GM18520 (cell line): ENCODE results near the gene TGFBR1.
A peak's percentile ranks its signal among the peaks of the same experiment; 100 is the strongest.

ENCODE experiments used
- ATAC-seq: cut with Tn5 transposase; IDR thresholded peaks from one replicate; pipeline ENCODE4 v1.9.1; 2021; ENCODE audit not compliant: unreplicated experiment

The TGFBR1 gene

DNA sequence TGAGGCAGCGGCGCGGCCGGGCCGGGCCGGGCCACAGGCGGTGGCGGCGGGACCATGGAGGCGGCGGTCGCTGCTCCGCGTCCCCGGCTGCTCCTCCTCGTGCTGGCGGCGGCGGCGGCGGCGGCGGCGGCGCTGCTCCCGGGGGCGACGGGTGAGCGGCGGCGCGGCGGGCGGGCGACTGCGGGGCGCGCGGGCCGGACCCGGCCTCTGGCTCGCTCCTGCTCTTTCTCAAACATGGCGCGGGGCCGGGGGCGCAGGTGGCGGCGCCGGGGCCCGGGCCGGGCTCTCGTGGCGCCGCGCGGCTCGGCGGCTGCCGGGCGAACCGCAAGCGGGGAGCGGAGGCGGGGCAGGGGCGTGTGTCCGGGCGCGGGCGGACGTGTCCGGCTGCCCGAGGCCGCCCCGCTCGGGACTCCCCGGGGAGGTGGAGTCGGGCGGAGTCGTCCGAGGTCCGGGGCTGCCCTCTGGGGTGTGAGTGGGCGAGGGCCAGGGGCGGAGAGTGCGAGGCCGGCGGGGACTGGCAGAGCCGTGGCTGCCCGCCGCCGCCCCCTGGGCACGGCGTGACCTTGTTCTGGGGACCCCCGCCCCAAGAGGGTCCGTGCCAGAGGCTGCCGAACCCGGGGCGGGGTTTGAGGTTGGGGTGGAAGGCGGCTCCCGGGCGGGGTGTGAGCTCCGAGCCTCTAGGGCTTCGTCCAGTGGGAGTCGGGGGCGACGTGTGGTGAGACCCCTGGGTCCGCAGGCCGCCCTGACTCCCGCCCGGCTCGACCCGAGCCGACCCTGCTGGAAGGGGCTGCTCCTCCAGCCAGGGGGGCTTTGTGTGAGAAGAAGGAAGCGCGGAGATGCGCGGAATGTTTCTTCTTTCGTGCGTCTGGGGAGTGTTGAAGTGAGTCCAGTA, 485 bp downstream of the TGFBR1 start:
- ATAC-seq: peak; percentile 39

DNA sequence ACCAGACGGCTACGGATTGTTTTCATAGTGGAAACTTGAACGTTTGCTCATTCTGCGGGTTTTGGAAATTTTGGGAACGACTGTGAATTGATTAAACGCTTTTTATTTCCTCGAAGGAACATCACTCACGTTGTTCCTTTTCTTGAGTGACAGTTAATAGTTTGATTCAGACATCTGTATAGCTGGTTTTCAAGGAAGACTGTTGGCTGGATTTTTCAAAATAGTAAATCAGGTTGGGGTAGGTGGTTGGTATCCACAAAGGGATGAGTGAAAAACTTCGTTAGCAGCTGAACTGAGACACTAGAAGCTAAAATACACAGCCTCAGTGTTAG, 1.1 kb downstream of the TGFBR1 start:
- ATAC-seq: no peak

DNA sequence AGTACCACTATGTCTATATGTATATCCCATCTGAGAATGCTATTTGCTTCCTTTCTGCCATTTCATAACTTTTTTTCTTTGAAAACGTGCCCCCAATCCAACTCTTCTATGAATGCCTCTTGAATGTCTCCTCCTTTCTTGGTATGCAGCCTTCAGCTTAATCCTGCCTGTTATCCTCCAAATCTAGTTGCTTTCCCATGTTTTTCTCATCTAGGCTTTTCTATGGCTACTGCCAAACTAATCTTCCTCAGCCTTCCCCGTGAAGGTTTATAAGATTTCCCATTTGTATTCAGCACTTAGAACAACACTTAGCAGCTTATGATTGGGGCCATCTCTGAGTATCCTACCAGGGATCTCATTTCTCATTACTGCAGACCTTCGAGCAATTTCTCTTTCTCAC, 2.5 kb downstream of the TGFBR1 start:
- no peak for ATAC-seq

DNA sequence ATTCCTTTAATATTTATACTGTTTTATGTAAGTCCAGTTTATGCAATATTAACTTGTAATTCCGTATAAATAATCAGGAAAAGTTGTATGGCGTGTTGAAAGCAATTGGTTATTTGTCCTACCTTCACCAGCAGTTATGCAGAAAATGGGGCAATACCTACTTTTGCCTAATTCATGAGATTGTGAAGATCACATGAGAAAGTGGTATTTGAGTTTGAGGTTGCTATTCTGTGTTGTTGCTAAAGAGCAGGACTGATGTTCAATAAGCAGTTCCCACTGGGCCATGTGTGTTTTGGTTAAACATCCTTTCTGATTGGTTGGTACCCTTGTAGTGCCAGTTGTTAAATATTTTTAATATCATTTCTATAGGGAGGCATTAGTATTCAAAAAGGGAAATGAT, 3.2 kb downstream of the TGFBR1 start:
- ATAC-seq: no peak

DNA sequence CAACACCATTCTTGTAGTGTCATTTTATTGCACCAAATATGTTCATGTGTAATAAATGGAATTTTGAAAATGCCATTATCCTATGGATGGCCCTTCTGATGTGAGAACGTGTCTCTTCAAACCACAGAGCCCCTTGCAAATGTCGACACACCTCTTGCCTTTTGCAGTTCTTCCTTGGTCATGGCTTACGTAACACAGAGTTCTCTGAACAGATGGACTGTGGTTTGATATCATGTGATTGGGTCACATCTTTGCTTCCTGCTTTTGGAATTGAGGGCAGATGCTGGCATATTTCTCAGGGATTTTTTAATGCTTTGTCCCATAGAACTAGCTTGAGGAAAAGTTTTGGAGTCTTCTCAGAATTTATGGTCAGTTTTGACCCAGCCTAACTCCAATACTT, 4.6 kb downstream of the TGFBR1 start:
- no peak for ATAC-seq

DNA sequence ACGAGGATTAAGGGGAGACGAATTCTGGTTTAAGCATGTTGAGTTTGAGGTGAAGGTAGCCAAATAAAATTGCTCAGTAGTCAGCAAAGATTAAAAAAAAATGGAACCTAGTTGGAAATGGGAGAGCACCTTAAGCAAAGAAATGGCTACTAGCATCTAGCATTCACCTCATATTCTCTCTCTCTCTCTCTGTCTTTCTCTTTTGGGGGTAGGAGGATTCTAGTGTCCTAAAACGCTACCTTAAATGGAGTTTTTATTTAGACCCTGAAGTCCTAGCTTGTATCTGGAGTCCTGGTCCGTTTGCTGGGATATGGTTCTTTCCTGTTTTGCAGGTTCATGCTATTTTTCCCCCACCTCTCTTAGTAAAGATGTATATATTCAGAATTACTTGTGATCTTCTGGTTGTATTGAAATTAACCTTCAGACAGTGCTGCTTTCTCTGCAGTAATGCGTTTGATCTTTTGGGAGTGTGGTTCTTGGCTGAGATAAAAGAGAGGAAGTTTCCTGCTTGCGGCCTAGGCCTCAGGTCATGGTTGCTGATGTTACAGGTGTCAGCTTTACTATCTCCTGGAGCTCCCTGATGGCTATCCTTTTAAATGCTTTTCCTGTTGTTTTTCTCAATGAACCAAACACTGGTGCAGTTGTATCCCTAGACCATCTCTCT, 8.0 kb downstream of the TGFBR1 start:
- no peak for ATAC-seq

DNA sequence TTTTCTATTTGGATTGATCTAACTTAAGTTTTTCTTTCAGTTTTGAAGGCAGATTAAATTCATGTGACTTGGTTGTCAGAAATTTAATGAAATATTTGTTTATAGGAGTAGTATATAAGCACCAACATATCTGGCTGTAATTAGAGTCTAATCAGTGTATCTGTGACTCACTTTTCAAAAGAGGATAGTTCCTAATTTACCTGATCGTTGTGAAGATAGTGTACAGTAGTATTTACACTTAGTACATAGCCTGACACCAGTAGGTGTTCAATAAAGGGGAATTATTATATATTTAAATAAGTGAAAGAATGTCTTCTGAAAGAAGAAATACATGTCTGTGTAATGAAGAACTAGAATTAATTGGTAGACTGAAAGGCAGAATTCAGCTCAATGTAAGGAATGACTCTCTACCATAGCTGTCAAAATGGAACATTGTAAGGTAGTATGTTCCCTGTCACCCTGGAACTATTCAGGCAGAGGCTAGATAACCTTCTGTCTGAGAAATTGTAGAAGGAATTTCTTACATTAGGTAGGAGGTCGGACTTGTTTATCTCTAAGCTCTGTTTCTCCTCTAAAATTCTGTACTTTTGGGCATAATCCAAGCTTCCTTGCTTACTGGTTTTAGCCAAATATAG, 8.6 kb downstream of the TGFBR1 start:
- ATAC-seq: no peak

DNA sequence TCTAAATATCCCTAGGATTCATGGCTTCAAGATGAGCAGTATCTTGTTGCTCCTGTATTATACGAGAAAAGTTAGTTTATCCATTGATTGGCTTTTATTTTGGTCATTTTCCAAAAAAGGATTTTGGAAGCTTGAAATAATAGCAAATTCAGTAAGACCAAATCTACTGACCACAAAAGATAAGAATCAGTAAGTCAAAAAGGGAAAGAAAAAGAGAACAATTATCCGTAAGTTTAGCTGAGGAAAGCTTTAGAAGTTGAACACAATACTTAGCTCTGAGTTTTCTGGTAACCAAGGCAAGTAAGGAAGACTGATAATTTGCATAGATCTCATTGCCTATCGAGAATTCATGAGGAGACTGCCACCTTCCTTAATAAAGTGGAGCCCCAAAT, 9.1 kb downstream of the TGFBR1 start:
- no peak for ATAC-seq

DNA sequence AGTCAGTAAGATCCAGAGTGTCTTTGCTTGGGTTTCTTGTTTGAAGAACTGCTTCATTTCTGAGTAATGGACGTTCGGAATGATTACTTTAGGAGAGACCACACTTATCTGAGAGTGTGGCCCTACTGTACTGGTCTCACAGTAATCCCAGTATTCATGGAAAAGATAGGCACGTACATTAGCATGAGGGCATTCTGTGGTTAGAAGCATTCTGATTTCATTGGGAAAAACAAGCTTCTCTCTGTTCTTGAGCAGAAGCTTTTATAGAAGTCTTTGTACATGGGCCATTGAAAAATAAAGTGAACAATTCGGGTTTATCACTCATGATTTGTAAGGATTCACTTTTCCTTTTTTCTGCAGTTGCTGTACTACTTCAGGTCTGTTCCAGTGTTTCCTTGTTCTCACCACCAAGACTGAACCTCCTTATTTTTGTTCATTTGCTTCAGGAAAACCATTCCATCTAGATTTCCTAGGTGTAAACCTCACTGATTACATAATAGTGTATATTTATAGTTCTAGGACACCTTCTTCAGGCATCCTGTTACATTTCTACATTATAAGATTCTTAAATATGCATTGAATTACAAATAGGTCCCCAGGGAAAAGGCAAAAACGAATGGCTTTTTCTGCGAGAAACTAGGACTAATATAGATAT, 10.1 kb downstream of the TGFBR1 start:
- ATAC-seq: no peak

DNA sequence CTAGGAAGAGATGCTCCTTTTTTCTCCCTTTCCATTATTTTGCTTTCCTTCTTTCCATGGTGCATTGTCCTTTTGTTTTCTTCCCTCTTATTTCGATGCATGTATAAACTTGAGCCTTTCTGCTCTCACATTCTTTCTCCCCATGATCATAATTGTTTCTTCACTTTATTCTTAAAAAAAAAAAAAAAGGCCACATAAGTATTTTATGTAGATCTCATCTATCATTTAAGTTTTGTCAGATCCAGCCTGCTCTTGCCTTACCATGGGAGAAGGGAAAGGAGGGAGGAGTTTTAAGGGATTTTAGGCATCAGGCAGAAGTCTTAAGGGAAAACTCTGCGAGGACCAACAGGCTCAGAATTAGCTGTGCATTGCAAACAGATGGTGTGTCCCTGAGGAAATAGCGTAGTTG, 11.1 kb downstream of the TGFBR1 start:
- ATAC-seq: no peak

DNA sequence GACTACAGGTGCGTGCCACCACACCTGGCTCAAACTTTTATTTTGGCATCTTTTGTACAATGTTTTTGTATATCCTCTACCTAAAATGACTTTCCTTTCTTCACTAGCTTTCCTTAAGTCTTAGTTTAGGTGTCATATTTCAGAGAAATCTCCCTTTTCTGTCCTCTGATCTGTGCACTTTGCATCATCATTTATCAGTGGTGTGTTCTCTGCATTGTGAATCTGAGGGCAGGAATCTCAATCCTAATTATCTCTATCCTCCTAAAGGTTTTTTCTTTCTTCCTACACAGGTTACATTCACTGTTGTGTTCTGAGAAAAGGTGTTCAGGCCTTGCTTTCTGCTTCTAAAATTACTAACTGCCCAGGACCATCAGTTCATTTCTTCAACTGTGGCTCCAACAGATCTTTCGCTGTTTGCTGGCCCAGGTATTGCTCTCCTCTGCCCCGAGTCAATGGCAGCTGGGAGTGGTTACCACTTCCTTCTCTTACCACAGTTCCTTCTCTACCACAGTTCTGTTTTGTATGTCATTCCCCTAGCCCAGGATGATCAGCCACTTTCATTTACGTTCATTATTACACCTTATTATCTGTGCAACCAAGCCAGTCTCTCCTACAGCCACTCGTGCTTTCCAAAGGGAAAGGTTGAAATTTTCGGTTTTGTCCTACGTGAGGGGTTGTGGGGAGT, 14.0 kb downstream of the TGFBR1 start:
- ATAC-seq: peak; percentile 93

DNA sequence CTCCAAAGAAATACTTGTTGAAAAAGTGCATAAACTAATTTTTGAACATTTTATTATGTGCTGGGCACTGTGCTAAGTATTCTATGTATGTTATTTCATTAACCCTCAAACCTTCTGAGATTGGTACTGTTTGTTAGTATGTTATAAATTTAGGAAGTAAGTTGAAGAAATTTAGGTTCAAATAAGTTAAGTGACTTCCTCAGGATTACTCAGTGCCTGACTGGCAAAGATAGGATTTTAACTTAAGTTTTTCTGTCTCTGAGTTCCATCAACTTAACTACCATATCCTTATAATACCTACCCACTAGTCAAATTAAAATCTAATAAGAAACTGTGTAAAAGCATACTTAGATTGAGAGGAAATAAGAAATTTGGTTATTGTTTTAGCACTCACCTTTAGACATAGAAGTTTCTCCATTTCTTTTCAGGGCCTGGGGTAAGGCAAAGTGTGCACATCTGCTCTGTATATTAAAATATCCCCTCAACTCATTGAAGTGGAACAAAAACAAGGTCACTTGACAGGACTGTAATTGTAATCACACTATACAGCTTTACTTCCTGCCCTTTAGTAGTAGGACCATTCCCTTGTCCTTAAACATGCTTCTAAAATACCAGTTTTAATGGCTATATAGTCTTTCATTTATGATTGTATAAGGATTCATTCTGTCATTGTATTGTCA, 15.2 kb downstream of the TGFBR1 start:
- no peak for ATAC-seq

DNA sequence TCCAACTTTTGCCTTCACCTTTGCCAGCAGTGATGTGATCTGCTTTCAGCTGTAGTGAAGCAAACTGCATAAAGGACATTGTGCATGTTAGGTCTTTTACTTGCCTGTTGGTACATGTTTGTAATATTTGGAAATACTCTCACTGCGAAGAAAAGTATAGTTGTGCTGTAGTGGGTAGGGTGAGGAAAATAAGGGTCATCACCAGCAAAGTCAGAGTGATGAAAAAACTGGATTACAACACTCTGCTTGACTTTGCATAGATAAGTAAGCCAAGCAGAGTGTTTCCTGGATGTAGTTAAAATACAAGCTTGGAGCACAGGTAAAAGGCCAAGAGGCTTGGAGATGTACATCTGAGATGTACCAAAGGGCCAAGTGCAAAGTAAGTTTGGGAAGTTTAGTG, 16.7 kb downstream of the TGFBR1 start:
- ATAC-seq: no peak

DNA sequence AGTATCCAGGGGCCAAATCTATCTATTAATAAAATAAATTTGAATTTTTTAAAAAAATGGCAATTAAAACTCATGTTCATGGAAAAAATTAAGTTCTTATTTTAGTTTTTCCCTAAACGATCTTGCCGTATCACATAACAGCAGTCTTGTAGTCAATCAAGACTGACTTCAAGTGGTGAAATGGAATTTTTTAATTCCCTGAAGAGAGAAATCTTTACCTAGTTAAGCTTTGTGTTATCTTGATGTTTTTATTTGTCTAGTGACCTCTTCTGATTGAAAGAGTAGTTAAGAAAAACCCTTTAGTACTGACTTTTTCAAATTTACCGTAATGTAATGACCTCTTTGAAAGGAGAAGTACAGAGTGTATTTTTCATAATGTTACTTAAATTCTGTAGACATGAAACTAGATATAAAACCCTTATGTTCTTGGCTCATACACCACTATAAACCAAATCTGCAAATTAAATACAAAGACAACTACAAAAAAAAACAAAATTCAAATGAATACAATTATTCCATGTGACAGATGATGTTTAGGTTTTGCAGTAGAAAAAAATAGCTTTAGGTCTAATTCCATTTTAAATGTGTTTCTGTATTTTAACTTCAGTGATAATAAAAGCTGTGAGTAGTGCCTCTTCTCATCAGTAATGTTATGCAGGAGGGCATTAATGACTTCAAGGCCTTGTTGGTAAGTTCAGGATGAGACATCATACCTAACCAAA, 19.8 kb downstream of the TGFBR1 start:
- no peak for ATAC-seq

DNA sequence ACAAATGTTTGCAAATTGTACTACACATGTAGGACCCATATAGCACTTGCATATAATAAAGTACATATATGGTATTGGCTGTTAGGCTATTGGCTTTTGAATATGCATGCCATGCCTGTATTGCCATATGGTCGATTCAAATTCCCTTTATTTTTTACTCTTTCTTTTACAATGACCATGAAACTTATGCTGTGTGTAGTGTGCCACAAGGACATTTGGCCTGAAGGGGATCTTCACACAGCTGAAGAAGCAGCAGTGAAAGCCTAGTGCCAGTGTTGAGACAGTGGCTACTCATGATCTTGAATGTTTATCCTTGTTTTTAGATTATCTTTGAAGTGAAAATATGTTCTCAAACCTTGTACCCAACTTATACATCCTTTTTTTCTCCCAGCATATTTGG, 20.5 kb downstream of the TGFBR1 start:
- no peak for ATAC-seq

DNA sequence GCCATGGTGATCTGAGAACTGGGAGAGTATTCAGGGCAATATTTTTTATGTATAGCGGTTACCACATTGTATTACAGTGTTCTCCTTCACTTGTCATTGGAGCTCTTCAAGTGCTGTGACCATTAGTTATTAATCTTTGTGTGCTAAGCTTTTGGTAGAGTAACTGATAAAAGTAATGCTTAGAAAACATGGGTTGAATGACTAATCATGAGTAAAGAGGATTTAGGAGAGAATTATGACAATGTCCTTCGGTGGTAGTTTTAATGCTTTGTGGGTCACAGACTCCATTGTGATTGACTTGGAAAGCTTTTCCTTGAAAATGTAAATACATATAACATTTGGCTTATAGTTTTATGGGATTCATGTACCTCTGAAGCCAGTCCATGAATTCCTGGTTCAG, 21.4 kb downstream of the TGFBR1 start:
- ATAC-seq: no peak

DNA sequence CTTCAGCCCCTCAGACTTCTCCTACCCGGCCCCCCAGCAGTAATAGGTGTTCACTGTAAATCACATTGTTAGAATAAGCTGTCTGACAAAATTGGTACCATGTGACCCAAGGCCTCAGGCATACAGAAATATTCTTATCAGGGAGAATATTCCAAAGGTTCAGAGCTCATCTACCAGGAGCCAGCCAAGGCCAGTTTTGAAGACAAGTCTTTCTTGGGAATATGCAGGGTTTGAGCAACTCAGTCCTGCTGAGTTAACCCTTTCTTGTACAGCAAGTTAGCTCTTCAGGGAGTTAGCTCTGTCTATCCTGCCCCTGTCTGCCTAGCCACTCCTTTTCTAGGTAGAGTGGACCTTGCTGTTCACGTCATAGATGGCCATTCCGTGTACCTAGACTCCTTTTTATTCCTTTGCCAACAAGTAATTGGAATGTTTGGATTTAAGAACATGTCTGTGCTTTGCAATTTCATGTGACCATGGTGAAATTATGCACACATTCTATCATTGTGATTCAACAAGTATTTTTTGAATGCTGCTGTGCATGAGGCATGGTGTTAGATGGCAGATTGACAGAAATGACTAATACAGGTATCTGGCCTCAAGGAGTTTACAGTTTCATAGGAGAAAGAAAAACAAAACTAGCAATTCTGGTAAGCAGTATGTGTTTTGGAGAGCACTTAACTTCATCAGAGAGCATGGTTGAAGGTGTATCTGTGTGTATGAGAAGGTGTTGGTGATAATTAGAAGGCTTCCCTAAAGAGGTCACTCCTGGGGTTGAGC, 22.6 kb downstream of the TGFBR1 start:
- no peak for ATAC-seq

DNA sequence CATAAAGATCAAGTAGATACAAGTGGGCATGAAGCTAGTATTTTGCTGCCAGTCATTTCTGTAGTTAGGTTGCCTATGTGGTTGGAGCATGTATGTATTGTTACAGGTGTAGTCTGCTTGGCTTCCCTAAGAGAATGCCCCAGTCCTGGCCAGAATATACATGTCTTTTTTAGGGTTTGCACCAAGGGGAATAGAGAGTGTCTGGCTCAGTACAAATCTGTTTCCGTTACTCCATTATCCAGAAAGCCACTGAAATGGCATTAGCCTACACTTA, 23.2 kb downstream of the TGFBR1 start:
- no peak for ATAC-seq

DNA sequence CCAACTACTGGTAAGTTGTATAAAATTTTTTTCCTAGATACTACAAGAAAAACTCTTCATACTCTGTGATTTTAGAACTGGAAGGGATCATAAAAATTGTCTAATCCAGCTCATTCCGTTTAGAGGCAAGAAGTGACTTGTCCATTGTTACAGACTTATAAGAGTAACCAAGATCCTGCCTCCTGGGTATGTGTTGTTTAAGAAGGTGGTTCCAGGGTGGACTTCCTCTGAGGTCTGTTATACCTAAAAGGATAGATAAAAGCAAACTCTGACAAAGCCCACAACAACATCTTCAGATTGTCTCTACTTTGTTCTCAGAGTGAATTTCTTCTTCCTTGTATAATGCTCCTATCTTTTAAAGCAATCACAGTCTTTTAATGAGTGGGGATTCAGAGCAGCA, 24.2 kb downstream of the TGFBR1 start:
- ATAC-seq: no peak
